Neural progenitor cell (in vitro differentiated cells): ENCODE data around the gene ERCC6L.
"Not testable (repeated sequence)": the region's sequence is repeated elsewhere in the genome, so short reads cannot be mapped to it uniquely, and the experiment has no call there.

Experiments
- EZH2 ChIP-seq: fragments of 200-600 bp; sonication (generic); IDR thresholded peaks from 2 replicates; pipeline ENCODE4 v1.6.1; 2017; ENCODE audit warnings: antibody characterized with exemption, mild to moderate bottlenecking, moderate library complexity
- TF ChIP-seq, protein P1 (sequence below): fragments of 200-600 bp; sonication (generic); IDR thresholded peaks from 2 replicates; pipeline ENCODE4 v1.5.1; 2017; ENCODE audit warnings: antibody characterized with exemption, mild to moderate bottlenecking

GRCh38 chrX:72220375-72220774, 18.5 kb downstream of the ERCC6L start:
- TF ChIP-seq, protein P1, sequence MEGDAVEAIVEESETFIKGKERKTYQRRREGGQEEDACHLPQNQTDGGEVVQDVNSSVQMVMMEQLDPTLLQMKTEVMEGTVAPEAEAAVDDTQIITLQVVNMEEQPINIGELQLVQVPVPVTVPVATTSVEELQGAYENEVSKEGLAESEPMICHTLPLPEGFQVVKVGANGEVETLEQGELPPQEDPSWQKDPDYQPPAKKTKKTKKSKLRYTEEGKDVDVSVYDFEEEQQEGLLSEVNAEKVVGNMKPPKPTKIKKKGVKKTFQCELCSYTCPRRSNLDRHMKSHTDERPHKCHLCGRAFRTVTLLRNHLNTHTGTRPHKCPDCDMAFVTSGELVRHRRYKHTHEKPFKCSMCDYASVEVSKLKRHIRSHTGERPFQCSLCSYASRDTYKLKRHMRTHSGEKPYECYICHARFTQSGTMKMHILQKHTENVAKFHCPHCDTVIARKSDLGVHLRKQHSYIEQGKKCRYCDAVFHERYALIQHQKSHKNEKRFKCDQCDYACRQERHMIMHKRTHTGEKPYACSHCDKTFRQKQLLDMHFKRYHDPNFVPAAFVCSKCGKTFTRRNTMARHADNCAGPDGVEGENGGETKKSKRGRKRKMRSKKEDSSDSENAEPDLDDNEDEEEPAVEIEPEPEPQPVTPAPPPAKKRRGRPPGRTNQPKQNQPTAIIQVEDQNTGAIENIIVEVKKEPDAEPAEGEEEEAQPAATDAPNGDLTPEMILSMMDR, result not testable (repeated sequence)
- TF ChIP-seq EZH2, result not testable (repeated sequence)
